Activated CD4-positive, alpha-beta T cell treated with anti-CD3 and anti-CD28 coated beads, Interleukin-10, Interleukin-2, amounts not matched to agents 100 ng/mL and 50 ng/mL, durations not matched to agents 16 hours and 8 hours (primary cell): ENCODE data around the gene CNGB1.
"Not testable (repeated sequence)": the region's sequence is repeated elsewhere in the genome, so short reads cannot be mapped to it uniquely, and the experiment has no call there.

Source experiments
- DNase-seq: peaks from one replicate; pipeline ENCODE4 v3.0.0-alpha.2; 2020

Gene CNGB1

GRCh38 chr16:57901480-57902069 is 69.4 kb downstream of the CNGB1 start:
- DNase-seq = no peak

- no peak for DNase-seq
Observed at GRCh38 chr16:57900796-57901479, 70.0 kb downstream of the CNGB1 start.

- peak; percentile 68 for DNase-seq
Observed at GRCh38 chr16:57899771-57900661, 70.9 kb downstream of the CNGB1 start.

GRCh38 chr16:57898961-57899360 is 72.0 kb downstream of the CNGB1 start:
- DNase-seq = no peak

GRCh38 chr16:57897996-57898395 is 72.9 kb downstream of the CNGB1 start:
- DNase-seq = no peak

- DNase-seq = no peak
Observed at GRCh38 chr16:57897053-57897784, 73.7 kb downstream of the CNGB1 start.

GRCh38 chr16:57895081-57895547 is 75.8 kb downstream of the CNGB1 start:
- not testable (repeated sequence) for DNase-seq

- no peak for DNase-seq
Observed at GRCh38 chr16:57894390-57895080, 76.4 kb downstream of the CNGB1 start.

- DNase-seq = peak; percentile 12
Observed at GRCh38 chr16:57893559-57894389, 77.2 kb downstream of the CNGB1 start.

GRCh38 chr16:57893217-57893558 is 77.7 kb downstream of the CNGB1 start:
- no peak for DNase-seq

GRCh38 chr16:57892447-57893096 is 78.4 kb downstream of the CNGB1 start:
- DNase-seq = no peak

- DNase-seq = no peak
Observed at GRCh38 chr16:57892041-57892440, 78.9 kb downstream of the CNGB1 start.

GRCh38 chr16:57890752-57891111 is 80.2 kb downstream of the CNGB1 start:
- no peak for DNase-seq

- no peak for DNase-seq
Observed at GRCh38 chr16:57889960-57890751, 80.8 kb downstream of the CNGB1 start.

GRCh38 chr16:57889522-57889921 is 81.4 kb downstream of the CNGB1 start:
- no peak for DNase-seq

- no peak for DNase-seq
Observed at GRCh38 chr16:57889111-57889510, 81.8 kb downstream of the CNGB1 start.

GRCh38 chr16:57888128-57888527 is 82.8 kb downstream of the CNGB1 start:
- no peak for DNase-seq

- DNase-seq = no peak
Observed at GRCh38 chr16:57887711-57888110, 83.2 kb downstream of the CNGB1 start.

GRCh38 chr16:57886427-57886826 is 84.5 kb downstream of the CNGB1 start:
- no peak for DNase-seq

- no peak for DNase-seq
Observed at GRCh38 chr16:57884655-57885133, 86.2 kb downstream of the CNGB1 start.
